ACC112 (cell line): Measurements from ENCODE around the gene ARRDC4.

Experiments used
- H2AFZ ChIP-seq: fragments of 200-600 bp; sonication (generic); one replicate; pipeline ENCODE4 v1.6.0; 2017; ENCODE audit warnings: antibody characterized with exemption, low read length; ENCODE audit not compliant: unreplicated experiment
- H3K27ac ChIP-seq: fragments of 200-600 bp; sonication (generic); 2 replicates; pipeline ENCODE4 v1.5.1; 2014; ENCODE audit warnings: low read depth, mild to moderate bottlenecking, antibody characterized with exemption, low read length, moderate library complexity
- H3K27me3 ChIP-seq: fragments of 200-600 bp; sonication (generic); 2 replicates; pipeline ENCODE4 v1.6.1; 2014; ENCODE audit warnings: mild to moderate bottlenecking, antibody characterized with exemption, low read length, moderate library complexity, mixed read lengths; ENCODE audit not compliant: insufficient read depth
- H3K36me3 ChIP-seq: fragments of 200-600 bp; sonication (generic); 2 replicates; pipeline ENCODE4 v1.6.1; 2016; ENCODE audit warnings: mild to moderate bottlenecking, antibody characterized with exemption, low read length, moderate library complexity, mixed read lengths; ENCODE audit not compliant: insufficient read depth
- H3K4me1 ChIP-seq: fragments of 200-600 bp; sonication (generic); one replicate; pipeline ENCODE4 v1.6.1; 2016; ENCODE audit warnings: low read length, mixed read lengths; ENCODE audit not compliant: insufficient read depth, unreplicated experiment, control insufficient read depth
- H3K4me3 ChIP-seq: fragments of 200-600 bp; sonication (generic); 2 replicates; pipeline ENCODE4 v1.5.1; 2014; ENCODE audit warnings: mild to moderate bottlenecking, low read depth, low read length
- H3K79me2 ChIP-seq: fragments of 200-600 bp; sonication (generic); one replicate; pipeline ENCODE4 v1.6.0; 2016; ENCODE audit warnings: low read length; ENCODE audit not compliant: control insufficient read depth, unreplicated experiment, insufficient read depth

Gene ARRDC4

DNA sequence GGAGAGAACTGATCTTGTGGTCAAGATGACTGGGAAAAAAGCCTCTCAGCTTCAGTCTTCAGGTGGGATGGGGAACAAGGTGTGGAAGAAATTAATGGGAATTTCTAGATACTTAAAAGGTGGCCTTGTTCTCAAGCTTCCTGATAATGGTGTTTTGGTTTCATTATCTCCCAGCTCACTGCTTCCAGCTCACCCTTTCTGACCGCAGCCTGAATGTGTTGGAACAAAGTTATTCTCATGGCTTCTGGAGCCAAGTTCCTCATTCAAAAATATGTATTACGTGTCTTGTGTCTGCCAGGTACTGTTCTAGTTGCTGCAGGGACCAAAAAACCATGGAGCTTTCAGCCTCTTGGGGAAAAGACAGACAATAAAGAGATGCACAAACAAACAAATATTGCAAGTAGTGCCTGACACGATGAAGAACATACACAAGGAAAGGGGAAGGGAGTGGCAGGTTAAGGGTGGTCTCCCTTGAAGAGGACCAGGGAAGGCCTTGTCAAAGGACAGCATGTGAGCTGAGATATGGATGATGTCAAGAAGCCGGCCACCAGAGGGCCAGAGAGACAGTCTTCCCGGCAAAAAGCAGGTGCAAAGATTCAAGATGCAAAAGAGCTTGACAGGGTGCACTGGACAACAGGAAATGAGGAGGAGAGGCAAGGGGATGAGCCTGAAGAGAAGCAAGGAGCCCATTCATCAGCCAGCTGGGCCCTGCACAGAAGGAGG, 35.5 kb downstream of the ARRDC4 start:
- H3K4me1 ChIP-seq = no peaks in the 10 kb centered on the region
- H3K27ac ChIP-seq = no peak overlapping the region
- no peaks in the 10 kb centered on the region for H3K36me3 ChIP-seq
- H3K27me3 ChIP-seq = no peaks in the 10 kb centered on the region
- no peak overlapping the region for H2AFZ ChIP-seq
- no peaks in the 10 kb centered on the region for H3K79me2 ChIP-seq
- peak overlapping the region; percentile 39; the same call in 1 of the 2 replicates for H3K4me3 ChIP-seq

DNA sequence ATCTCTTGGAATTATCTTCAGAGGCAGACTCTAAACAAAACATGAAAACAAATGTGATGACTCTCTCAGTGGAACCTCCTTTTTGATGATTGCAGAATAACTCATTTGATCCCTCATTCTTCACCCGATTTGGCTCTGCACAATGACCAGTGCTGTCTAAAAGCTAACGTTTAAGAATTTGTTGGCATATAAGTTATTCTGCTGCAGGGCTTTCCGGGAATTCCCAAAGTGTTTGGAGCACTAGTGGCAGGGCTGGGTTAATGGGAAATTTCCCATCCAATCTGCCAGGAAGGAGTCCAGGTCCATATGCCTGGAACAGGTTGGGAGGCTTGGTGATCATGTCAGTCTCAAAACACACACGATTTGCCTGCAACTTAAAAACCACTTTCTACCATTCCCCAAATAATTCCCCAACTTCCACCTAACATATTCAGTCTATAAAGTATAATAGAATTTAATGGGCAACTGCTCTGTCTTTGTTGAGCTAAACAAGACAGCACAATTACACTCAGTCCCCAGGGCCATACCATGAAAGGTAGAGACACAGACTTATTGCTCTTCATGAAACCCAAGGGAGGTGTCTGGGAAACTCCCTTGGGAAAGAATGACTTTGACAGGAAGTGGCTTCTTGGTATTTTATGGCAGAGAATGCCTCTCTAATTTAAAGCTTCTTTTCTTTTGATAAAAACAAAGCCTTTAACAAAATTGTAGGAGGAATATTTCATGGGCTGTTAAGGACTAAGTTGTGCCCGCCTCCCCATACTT, 38.0 kb downstream of the ARRDC4 start:
- H3K4me3 ChIP-seq = no peak overlapping the region
- H3K36me3 ChIP-seq = no peaks in the 10 kb centered on the region
- no peak overlapping the region for H2AFZ ChIP-seq
- no peaks in the 10 kb centered on the region for H3K79me2 ChIP-seq
- no peak overlapping the region for H3K27ac ChIP-seq
- H3K4me1 ChIP-seq = no peaks in the 10 kb centered on the region
- no peaks in the 10 kb centered on the region for H3K27me3 ChIP-seq

GRCh38 chr15:98000249-98001203, 40.0 kb downstream of the ARRDC4 start:
- no peak overlapping the region for H2AFZ ChIP-seq
- no peaks in the 10 kb centered on the region for H3K4me1 ChIP-seq
- H3K79me2 ChIP-seq = no peaks in the 10 kb centered on the region
- no peak overlapping the region for H3K4me3 ChIP-seq
- no peaks in the 10 kb centered on the region for H3K27me3 ChIP-seq
- no peaks in the 10 kb centered on the region for H3K36me3 ChIP-seq
- no peak overlapping the region for H3K27ac ChIP-seq

- Histone ChIP-seq H3K36me3 (no peaks in the 10 kb centered on the region), H3K27ac (no peak overlapping the region), H3K79me2 (no peaks in the 10 kb centered on the region), H3K4me1 (no peaks in the 10 kb centered on the region), H3K4me3 (no peak overlapping the region), H3K27me3 (no peaks in the 10 kb centered on the region), H2AFZ (no peak overlapping the region)
Measured at GRCh38 chr15:98001663-98002194, 41.2 kb downstream of the ARRDC4 start.

- Histone ChIP-seq H3K4me1 (no peaks in the 10 kb centered on the region), H2AFZ (no peak overlapping the region), H3K79me2 (no peaks in the 10 kb centered on the region), H3K36me3 (no peaks in the 10 kb centered on the region), H3K27ac (no peak overlapping the region), H3K4me3 (no peak overlapping the region), H3K27me3 (no peaks in the 10 kb centered on the region)
Measured at GRCh38 chr15:98002419-98002818, 41.9 kb downstream of the ARRDC4 start.

- Histone ChIP-seq H3K4me1 (no peaks in the 10 kb centered on the region), H3K4me3 (no peak overlapping the region), H3K27ac (no peak overlapping the region), H3K36me3 (no peaks in the 10 kb centered on the region), H3K27me3 (no peaks in the 10 kb centered on the region), H3K79me2 (no peaks in the 10 kb centered on the region), H2AFZ (no peak overlapping the region)
Measured at GRCh38 chr15:98002866-98003265, 42.4 kb downstream of the ARRDC4 start.

- Histone ChIP-seq H3K27ac (no peak overlapping the region), H3K4me1 (no peaks in the 10 kb centered on the region), H3K36me3 (no peaks in the 10 kb centered on the region), H3K27me3 (no peaks in the 10 kb centered on the region), H3K79me2 (no peaks in the 10 kb centered on the region), H3K4me3 (no peak overlapping the region), H2AFZ (no peak overlapping the region)
Measured at GRCh38 chr15:98003518-98003917, 43.0 kb downstream of the ARRDC4 start.

DNA sequence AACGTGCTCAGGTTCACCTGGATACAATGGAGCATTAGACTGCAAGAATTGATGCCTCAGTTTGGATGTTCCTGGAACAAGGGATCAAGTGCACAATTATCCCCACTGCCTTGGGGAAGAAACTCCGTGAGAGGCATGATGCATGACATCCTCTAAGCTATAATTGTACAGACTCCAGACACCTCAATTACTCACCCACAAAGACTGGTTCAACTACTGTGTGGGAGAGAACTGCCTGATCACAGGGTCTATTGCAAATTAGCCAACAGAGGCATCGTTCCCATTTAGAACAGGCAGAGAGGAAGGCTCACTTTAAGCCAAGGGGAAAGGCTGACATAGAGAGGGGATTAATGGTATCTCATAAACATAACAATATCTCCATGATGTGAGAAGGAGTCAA, 43.5 kb downstream of the ARRDC4 start:
- H3K36me3 ChIP-seq = no peaks in the 10 kb centered on the region
- H2AFZ ChIP-seq = no peak overlapping the region
- H3K4me3 ChIP-seq = no peak overlapping the region
- no peaks in the 10 kb centered on the region for H3K4me1 ChIP-seq
- no peaks in the 10 kb centered on the region for H3K79me2 ChIP-seq
- H3K27me3 ChIP-seq = no peaks in the 10 kb centered on the region
- H3K27ac ChIP-seq = no peak overlapping the region

DNA sequence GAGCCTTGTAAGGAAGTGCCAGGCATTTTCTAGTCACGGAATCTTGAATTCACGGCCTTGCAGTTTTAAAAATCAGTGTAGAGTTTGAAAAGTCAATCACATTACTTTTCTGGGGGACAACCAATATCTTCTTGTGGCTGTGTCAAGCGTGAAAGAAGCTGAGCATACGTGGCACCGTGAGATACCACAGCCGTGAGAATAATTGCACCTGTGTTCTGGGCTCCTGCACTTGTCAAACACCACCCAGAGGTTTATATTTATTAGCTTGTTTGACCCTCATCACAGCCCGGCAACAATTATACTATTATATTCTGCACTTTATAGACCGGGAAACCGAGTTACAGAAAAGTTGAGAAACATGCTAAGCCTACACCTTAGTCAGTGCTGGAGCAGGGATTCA, 45.2 kb downstream of the ARRDC4 start:
- H3K36me3 ChIP-seq = no peaks in the 10 kb centered on the region
- no peak overlapping the region for H3K27ac ChIP-seq
- no peaks in the 10 kb centered on the region for H3K79me2 ChIP-seq
- H3K4me1 ChIP-seq = no peaks in the 10 kb centered on the region
- no peak overlapping the region for H3K4me3 ChIP-seq
- no peaks in the 10 kb centered on the region for H3K27me3 ChIP-seq
- H2AFZ ChIP-seq = no peak overlapping the region

- no peaks in the 10 kb centered on the region for H3K4me1 ChIP-seq
- no peak overlapping the region for H3K4me3 ChIP-seq
- no peaks in the 10 kb centered on the region for H3K36me3 ChIP-seq
- H3K27ac ChIP-seq = no peak overlapping the region
- no peaks in the 10 kb centered on the region for H3K79me2 ChIP-seq
- no peak overlapping the region for H2AFZ ChIP-seq
- H3K27me3 ChIP-seq = no peaks in the 10 kb centered on the region
Measured at GRCh38 chr15:98009169-98009568, 48.7 kb downstream of the ARRDC4 start.
